GM19372 (cell line): ENCODE data around the gene MEF2B.
"Not testable (repeated sequence)": the region's sequence is repeated elsewhere in the genome, so short reads cannot be mapped to it uniquely, and the experiment has no call there.

Source experiments
- ATAC-seq: cut with Tn5 transposase; IDR thresholded peaks from one replicate; pipeline ENCODE4 v1.9.1; 2021; ENCODE audit warnings: mild to moderate bottlenecking, low read depth, moderate library complexity; ENCODE audit not compliant: unreplicated experiment

Gene MEF2B

GRCh38 chr19:19193926-19194325 lies 23.9 kb upstream of the MEF2B start:
- no peak for ATAC-seq

DNA sequence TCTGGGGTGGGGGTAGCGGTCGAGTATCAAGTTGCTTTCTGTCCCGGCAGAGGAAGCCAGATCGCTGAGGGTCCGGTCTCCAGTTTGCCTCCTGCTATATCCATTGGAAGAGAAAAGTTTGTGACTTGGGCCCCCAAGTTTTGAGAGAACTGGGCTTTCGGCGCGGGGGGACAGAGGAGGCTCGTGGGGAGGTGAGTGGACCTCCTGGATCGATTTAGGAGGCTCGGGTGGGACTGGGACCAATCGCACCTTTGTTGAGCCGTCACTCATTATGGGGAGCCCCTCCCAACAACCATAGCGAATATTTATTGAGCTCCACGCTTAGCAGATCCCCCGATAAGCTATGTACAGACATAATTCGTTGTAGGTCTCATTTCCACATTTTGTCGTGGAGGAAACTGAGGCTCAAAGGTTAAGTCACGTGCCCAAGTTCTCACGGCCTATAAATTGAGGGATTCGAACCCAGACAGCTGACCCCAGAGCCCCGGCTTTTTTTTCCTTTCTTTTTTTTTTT lies 22.9 kb upstream of the MEF2B start:
- ATAC-seq = peak; percentile 0

GRCh38 chr19:19192078-19192882 lies 22.2 kb upstream of the MEF2B start, which contains the start of the genes BORCS8 and RFXANK:
TSS of gene BORCS8 (minus strand) at chr19:19192152. CDS start at chr19:19192117, 35 bp downstream.
TSS of gene RFXANK (plus strand) at chr19:19192258. CDS start at chr19:19193947, 1,689 bp downstream.
- ATAC-seq = peak; percentile 92

GRCh38 chr19:19191768-19192077 lies 21.7 kb upstream of the MEF2B start:
- ATAC-seq = no peak

DNA sequence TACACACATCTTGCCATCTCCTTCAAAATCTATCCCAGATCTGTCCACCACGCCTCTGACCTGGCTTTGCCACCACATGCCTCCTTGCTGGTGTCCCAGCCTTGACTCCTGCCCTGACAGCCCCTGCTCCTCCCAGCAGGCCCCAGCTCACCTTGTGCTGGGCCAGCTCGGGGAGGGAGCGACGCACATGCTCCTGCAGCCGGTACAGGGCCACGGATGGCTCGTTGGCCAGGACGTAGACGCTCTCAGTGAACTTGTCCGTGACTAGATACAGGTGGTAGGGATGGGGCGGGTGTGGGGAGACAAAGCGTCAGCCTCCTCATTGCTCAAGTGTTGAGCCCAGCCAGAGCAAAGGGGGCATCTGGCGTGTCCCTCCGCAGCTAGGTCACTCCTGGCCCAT lies 16.7 kb upstream of the MEF2B start:
- ATAC-seq = no peak

DNA sequence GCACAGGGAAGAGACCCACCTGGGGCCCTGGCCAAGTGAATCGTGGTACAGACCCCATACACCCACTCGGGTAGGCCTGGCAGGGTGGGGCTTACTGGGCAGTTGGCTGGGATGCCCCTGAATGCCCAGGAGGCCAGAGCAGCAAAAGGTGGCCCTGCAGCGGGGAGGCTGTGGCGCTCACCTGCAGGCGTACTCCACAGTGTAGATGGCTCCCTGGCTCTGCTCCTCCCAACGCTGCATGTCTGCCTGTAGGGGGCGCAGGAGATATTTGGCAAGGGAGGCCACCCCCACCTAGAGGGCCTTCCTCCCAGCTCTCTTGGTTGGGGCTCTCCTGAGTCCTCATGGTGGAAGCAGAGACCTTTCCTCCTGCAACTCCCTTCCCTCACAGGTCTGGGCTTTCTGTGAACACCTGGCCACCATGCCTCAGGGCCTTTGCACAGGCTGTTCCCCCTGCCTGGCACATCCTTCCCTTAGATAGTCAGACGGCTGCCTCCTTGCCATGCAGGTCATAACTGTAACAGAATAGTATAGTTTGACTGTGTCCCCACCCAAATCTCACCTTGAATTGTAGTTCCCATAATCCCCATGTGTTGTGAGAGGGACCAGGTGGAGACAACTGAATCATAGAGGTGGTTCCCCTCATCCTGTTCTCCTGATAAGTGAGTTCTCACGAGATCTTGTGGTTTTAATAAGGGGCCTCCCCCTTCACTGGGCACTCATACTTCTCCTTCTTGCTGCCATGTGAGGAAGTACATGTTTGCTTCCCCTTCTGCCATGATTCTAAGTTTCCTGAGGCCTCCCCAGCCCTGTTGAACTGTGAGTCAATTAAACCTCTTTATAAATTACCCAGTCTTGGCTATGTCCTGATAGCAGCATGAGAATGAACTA lies 16.0 kb upstream of the MEF2B start:
- no peak for ATAC-seq

GRCh38 chr19:19181488-19181998 lies 11.5 kb upstream of the MEF2B start:
- no peak for ATAC-seq

DNA sequence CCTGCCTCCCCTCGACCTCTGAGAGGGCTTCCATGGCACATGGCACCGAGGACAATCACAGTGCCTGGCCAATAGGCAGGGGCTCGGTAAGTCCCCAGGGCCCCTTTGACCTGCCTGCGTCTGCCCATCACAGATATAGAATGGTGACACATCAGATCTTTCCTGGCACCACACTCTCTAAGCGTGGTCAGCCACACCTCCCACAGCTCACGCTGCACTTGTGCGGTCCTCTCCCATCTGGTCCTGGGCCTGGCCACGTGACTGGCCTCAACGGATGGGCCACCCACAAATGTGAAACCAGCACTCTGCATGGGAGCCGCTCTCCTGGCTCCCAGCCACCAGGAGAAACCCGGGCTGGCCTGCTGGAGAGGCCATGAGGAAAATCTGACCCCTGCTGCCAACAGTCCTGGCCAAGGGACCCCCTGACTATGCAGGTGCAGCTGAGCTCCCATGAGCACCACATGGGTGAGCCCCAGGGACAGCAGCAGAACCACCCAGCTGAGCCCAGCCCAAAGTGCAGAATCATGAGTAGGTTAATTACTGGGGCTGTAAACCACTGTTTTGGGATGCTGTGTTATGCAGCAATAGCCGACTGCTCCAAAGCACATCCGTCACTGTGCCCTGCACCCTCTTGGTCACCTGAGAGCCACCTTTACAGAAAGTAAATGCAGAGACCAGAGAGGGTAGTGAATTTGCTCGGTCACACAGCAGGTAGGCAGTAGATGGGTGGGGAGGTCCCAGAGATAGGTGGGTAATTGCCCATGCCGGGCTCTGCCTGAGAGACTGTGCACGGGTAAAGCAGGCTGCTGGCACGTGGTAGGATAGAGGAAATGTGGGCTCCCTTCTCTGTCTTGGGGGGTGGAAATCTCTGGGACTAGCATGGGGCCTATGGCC lies 9.7 kb upstream of the MEF2B start:
- ATAC-seq = no peak

- no peak for ATAC-seq
Observed at GRCh38 chr19:19176950-19177349, 6.9 kb upstream of the MEF2B start.

DNA sequence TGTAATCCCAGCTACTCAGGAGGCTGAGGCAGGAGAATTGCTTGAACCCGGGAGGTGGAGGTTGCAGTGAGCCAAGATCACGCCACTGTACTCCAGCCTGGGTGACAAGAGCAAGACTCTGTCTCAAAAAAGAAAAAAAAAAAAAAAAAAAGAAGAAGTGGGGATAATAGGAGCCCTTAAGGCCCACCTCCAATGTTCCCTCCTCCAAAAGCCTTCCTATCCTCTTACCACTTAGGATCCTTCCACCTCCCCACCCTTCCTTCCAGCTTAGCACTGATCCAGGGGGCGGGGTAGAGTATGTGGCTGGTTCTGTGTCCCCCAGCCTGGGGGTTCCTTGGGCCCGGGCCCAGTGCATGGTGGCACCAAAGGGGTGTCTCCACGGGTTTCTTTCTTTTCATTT lies 3.2 kb upstream of the MEF2B start:
- not testable (repeated sequence) for ATAC-seq

DNA sequence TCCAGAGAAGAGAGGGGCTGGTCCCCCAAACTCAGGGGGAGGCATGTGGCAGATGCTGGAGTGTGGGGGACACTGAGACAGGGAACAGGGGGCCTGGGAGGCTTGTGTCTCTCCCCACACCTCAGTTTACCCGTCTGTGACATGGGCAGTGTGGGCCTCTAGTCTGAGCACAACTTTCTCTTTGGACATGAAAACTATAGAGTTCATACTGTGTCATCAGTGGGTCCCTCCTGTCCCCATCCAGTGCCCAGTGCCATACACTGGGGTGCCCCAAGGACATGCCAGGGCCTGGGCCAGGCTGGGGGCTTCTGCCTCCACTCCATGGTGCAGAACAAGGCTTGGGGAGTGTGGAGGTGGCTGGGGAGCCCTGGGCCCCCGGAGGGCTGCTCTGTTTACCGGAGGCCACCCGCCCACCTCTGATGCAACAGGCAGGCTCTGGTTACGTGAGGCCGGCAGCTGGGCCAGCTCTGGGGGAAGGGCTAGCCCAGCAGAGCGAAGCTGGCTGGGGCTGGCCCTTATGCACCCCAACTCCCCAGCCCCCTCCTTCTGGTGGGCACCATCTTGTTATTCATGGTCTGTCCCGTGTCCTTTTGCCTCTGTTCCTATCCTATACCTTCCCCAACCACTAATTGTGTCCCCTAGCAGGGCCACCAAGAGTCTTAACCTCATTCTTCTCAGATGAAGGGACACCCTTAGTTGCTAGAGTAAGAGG lies 1.9 kb upstream of the MEF2B start:
- no peak for ATAC-seq

- no peak for ATAC-seq
Observed at GRCh38 chr19:19170873-19171672, 1.0 kb upstream of the MEF2B start.

DNA sequence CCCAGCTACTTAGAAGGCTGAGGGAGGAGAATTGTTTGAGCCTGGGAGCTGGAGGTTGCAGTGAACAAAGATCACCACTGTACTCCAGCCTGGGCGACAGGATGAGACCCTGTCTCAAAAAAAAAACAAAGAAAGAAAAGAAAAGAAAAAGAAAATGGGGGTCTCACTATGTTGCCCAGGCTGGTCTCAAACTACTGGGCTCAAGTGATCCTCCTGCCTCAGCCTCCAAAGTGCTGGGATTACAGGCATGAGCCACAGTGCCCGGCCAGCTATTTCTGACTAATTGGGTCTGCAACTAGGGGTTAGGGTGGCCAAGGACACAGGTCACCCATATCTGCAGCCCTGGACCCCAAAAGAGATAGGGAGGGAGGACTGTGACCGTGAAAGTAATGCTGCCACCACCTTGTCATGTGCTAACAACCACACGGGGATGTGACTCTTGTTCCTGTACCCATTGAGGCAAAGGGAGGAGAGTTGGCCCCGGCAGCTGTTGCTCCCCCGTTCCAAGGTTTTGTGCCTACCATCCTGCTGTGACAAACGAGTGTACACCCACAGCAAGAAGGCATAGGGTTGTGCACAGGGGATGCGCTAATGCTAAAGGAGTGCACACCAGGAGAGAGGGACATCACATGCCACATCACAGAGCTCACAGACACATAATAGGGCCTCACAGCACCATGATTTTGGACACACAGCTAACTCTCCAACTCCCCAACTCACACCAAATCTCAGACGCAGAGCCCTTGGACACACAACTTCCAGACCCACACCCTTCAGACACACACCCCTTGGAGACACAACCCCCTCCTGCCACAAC lies 619 bp downstream of the MEF2B start:
- no peak for ATAC-seq

GRCh38 chr19:19167612-19168011 lies 2.5 kb downstream of the MEF2B start:
- ATAC-seq = no peak

GRCh38 chr19:19165396-19165795 lies 4.7 kb downstream of the MEF2B start:
- no peak for ATAC-seq

GRCh38 chr19:19162495-19162894 lies 7.6 kb downstream of the MEF2B start:
- no peak for ATAC-seq

GRCh38 chr19:19160461-19161035 lies 9.5 kb downstream of the MEF2B start:
- no peak for ATAC-seq

GRCh38 chr19:19159534-19159933 lies 10.5 kb downstream of the MEF2B start:
- no peak for ATAC-seq
